Measurements from ENCODE around the gene RHBDL3. TPM values are rescaled to one million over a fixed set of nuclear protein-coding genes. Genes with fewer than 3 reads are reported as not detected.
A peak's percentile ranks its signal among the peaks of the same experiment; 100 is the strongest.
"Not testable (repeated sequence)": the region's sequence is repeated elsewhere in the genome, so short reads cannot be mapped to it uniquely, and the experiment has no call there.

RHBDL3 gene
- total RNA-seq, 4 donors from 2014 or later, result not detected

- ATAC-seq, result peak; percentile 58 to 63
- H3K36me3 ChIP-seq, result peaks cover 0 to 31% of the 10 kb centered on the region in 2 donors
- peak in 1 of 2 donors; percentile 45 for DNase-seq
- no peak for TF ChIP-seq POLR2A (IDR thresholded peaks at IDR 0.05)
- TF ChIP-seq CTCF (IDR thresholded peaks at IDR 0.05 in 4 of 5, conservative IDR thresholded peaks at IDR 0.05 in 1 of 5), result no peak
- peak overlapping the region; percentile 67 to 96 (median 87) for H3K4me3 ChIP-seq
- in situ Hi-C loops (cut with MboI; ENCODE audit: low sequenced_read_pairs in 4 of 4) (loop anchor here in 1 of 4 donors (25.0 kb wide), 1 partner anchor 464 kb away; no protein-coding TSS in a partner anchor), intact Hi-C loops (cut with DNase I; ENCODE audit: low total_unique reads) (loop anchor here (5.0 kb wide), 1 partner anchor 131 kb away; no protein-coding TSS in a partner anchor)
- no peaks in the 10 kb centered on the region for H3K9me3 ChIP-seq
- H3K27me3 ChIP-seq, result no peaks in the 10 kb centered on the region
- peak overlapping the region; percentile 96 to 100 (median 98) for H3K27ac ChIP-seq
- peaks cover 45 to 52% of the 10 kb centered on the region in 2 donors for H3K4me1 ChIP-seq
These were observed 85.2 kb downstream of the RHBDL3 start for GRCh38 chr17:32350666-32351418.

DNA sequence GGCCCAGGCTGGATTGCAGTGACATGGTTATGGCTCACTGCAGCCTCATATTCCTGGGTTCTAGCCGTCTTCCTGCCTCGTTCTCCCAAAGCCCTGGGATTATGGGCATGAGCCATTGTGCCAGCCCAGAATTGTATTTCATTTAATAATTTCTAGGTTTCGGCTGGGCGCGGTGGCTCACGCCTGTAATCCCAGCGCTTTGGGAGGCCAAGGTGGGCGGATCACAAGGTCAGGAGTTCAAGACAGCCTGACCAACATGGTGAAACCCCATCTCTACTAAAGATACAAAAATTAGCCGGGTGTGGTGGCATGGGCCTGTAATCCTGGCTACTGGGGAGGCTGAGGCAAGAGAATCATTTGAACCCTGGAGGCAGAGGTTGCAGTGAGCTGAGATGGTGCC is 87.1 kb downstream of the RHBDL3 start:
- ATAC-seq, DNase-seq, H3K9me3 ChIP-seq, H3K27me3 ChIP-seq: not testable (repeated sequence)
- peaks cover 0 to 35% of the 10 kb centered on the region in 2 donors for H3K36me3 ChIP-seq
- peak overlapping the region; percentile 10 to 100 (median 58) for H3K27ac ChIP-seq
- peaks cover 56 to 66% of the 10 kb centered on the region in 2 donors for H3K4me1 ChIP-seq
- in situ Hi-C loops (cut with MboI; ENCODE audit: low sequenced_read_pairs in 4 of 4), result loop anchor here in 1 of 4 donors (25.0 kb wide), 1 partner anchor 465 kb away; no protein-coding TSS in a partner anchor
- peak overlapping the region; percentile 2 to 96 (median 78) for H3K4me3 ChIP-seq
- intact Hi-C loops (cut with DNase I; ENCODE audit: low total_unique reads), result loop anchor here (5.0 kb wide), 1 partner anchor 130 kb away; no protein-coding TSS in a partner anchor

GRCh38 chr17:32355649-32356377 is 90.2 kb downstream of the RHBDL3 start:
- H3K36me3 ChIP-seq, result peaks cover 0 to 63% of the 10 kb centered on the region in 2 donors
- intact Hi-C loops (cut with DNase I; ENCODE audit: low total_unique reads), result no loop called here
- H3K27me3 ChIP-seq, result no peaks in the 10 kb centered on the region
- H3K27ac ChIP-seq, result peak overlapping the region; percentile 28 to 70 (median 41)
- no peak for TF ChIP-seq POLR2A (IDR thresholded peaks at IDR 0.05)
- no peak for TF ChIP-seq CTCF (IDR thresholded peaks at IDR 0.05 in 4 of 5, conservative IDR thresholded peaks at IDR 0.05 in 1 of 5)
- H3K4me1 ChIP-seq, result peaks cover 54 to 58% of the 10 kb centered on the region in 2 donors
- H3K9me3 ChIP-seq, result no peaks in the 10 kb centered on the region
- DNase-seq (no peak), ATAC-seq (no peak)
- peak overlapping the region in 2 of 4 donors; percentile 10 to 11 for H3K4me3 ChIP-seq
- in situ Hi-C loops (cut with MboI; ENCODE audit: low sequenced_read_pairs in 4 of 4), result loop anchor here in 1 of 4 donors (25.0 kb wide), 1 partner anchor 469 kb away; no protein-coding TSS in a partner anchor

GRCh38 chr17:32356378-32356743 is 90.7 kb downstream of the RHBDL3 start:
- peaks cover 0 to 69% of the 10 kb centered on the region in 2 donors for H3K36me3 ChIP-seq
- DNase-seq (no peak), ATAC-seq (no peak)
- H3K27me3 ChIP-seq, result no peaks in the 10 kb centered on the region
- H3K27ac ChIP-seq, result peak overlapping the region in 1 of 4 donors; percentile 70
- intact Hi-C loops (cut with DNase I; ENCODE audit: low total_unique reads), result no loop called here
- TF ChIP-seq CTCF (IDR thresholded peaks at IDR 0.05 in 4 of 5, conservative IDR thresholded peaks at IDR 0.05 in 1 of 5), result no peak
- no peak for TF ChIP-seq POLR2A (IDR thresholded peaks at IDR 0.05)
- peaks cover 53 to 58% of the 10 kb centered on the region in 2 donors for H3K4me1 ChIP-seq
- in situ Hi-C loops (cut with MboI; ENCODE audit: low sequenced_read_pairs in 4 of 4), result loop anchor here in 1 of 4 donors (25.0 kb wide), 1 partner anchor 469 kb away; no protein-coding TSS in a partner anchor
- H3K9me3 ChIP-seq, result no peaks in the 10 kb centered on the region
- no peak overlapping the region for H3K4me3 ChIP-seq
